Glutamatergic neuron (in vitro differentiated cells): ENCODE data around the gene SPHKAP. TPM values are rescaled to one million over a fixed set of nuclear protein-coding genes. Genes with fewer than 3 reads are reported as not detected.

Source experiments
- DNase-seq: peaks from one replicate; pipeline ENCODE4 v3.0.0; 2022
- H3K27ac Mint-ChIP-seq: one replicate; pipeline ENCODE4 v1.8.0; 2020; ENCODE audit warnings: mild to moderate bottlenecking, mixed read lengths, inconsistent platforms; ENCODE audit not compliant: unreplicated experiment
- H3K27me3 Mint-ChIP-seq: one replicate; pipeline ENCODE4 v1.8.0; 2020; ENCODE audit warnings: mild to moderate bottlenecking, moderate library complexity, mixed read lengths, inconsistent platforms; ENCODE audit not compliant: unreplicated experiment
- H3K36me3 Mint-ChIP-seq: one replicate; pipeline ENCODE4 v1.8.0; 2020; ENCODE audit warnings: mild to moderate bottlenecking, mixed read lengths, inconsistent platforms; ENCODE audit not compliant: unreplicated experiment
- H3K4me1 Mint-ChIP-seq: one replicate; pipeline ENCODE4 v1.8.0; 2020; ENCODE audit warnings: mild to moderate bottlenecking, low read depth, mixed read lengths, inconsistent platforms; ENCODE audit not compliant: unreplicated experiment
- H3K4me3 Mint-ChIP-seq: one replicate; pipeline ENCODE4 v1.8.0; 2020; ENCODE audit warnings: mild to moderate bottlenecking, mixed read lengths, inconsistent platforms; ENCODE audit not compliant: unreplicated experiment
- H3K9me3 Mint-ChIP-seq: one replicate; pipeline ENCODE4 v1.8.0; 2020; ENCODE audit warnings: mild to moderate bottlenecking, moderate library complexity, mixed read lengths, inconsistent platforms; ENCODE audit not compliant: unreplicated experiment
- CTCF ChIP-seq: fragments of 200-600 bp; sonication (generic); IDR thresholded peaks from one replicate; pipeline ENCODE4 v1.5.0; 2021; ENCODE audit not compliant: partially characterized antibody, unreplicated experiment
- total RNA-seq: library from RNA; stranded (reverse); fragmentation: NEBNext Ultra II Directional; extraction: Animal tissue kit (Norgen Biotek cat#: 25700); gene quantifications from one replicate; pipeline ENCODE4 v1.2.1, GENCODE V29; 2021; ENCODE audit not compliant: unreplicated experiment

Gene SPHKAP
- total RNA-seq, 1 donor from 2014 or later = 0.71 TPM

GRCh38 chr2:228197504-228197903 is 16.0 kb upstream of the SPHKAP start:
- TF ChIP-seq CTCF = no peak
- Mint-ChIP-seq H3K36me3 (no peaks in the 10 kb centered on the region), H3K9me3 (peaks cover 3% of the 10 kb centered on the region), H3K4me1 (no peaks in the 10 kb centered on the region), H3K27ac (no peak overlapping the region), H3K4me3 (no peak overlapping the region), H3K27me3 (peaks cover 4% of the 10 kb centered on the region)
- no peak for DNase-seq

- Mint-ChIP-seq H3K27ac (no peak overlapping the region), H3K27me3 (peaks cover 9% of the 10 kb centered on the region), H3K36me3 (peaks cover 10% of the 10 kb centered on the region), H3K4me3 (peak overlapping the region; percentile 99), H3K9me3 (peaks cover 7% of the 10 kb centered on the region), H3K4me1 (peaks cover 5% of the 10 kb centered on the region)
- peak; percentile 33 for DNase-seq
- no peak for TF ChIP-seq CTCF
Observed at GRCh38 chr2:228180181-228181097, 1.0 kb downstream of the SPHKAP start.

GRCh38 chr2:228167290-228167689 is 14.2 kb downstream of the SPHKAP start:
- Mint-ChIP-seq H3K9me3 (no peaks in the 10 kb centered on the region), H3K27me3 (no peaks in the 10 kb centered on the region), H3K36me3 (no peaks in the 10 kb centered on the region), H3K4me1 (no peaks in the 10 kb centered on the region), H3K4me3 (no peak overlapping the region), H3K27ac (no peak overlapping the region)
- TF ChIP-seq CTCF = no peak
- no peak for DNase-seq

- H3K36me3 Mint-ChIP-seq = no peaks in the 10 kb centered on the region
- H3K4me3 Mint-ChIP-seq = no peak overlapping the region
- H3K9me3 Mint-ChIP-seq = no peaks in the 10 kb centered on the region
- TF ChIP-seq CTCF = no peak
- H3K4me1 Mint-ChIP-seq = no peaks in the 10 kb centered on the region
- no peaks in the 10 kb centered on the region for H3K27me3 Mint-ChIP-seq
- H3K27ac Mint-ChIP-seq = no peak overlapping the region
- no peak for DNase-seq
Observed at GRCh38 chr2:228164718-228165117, 16.8 kb downstream of the SPHKAP start.

GRCh38 chr2:228157841-228158240 is 23.6 kb downstream of the SPHKAP start:
- no peak overlapping the region for H3K4me3 Mint-ChIP-seq
- no peak for DNase-seq
- no peaks in the 10 kb centered on the region for H3K36me3 Mint-ChIP-seq
- no peaks in the 10 kb centered on the region for H3K27me3 Mint-ChIP-seq
- no peaks in the 10 kb centered on the region for H3K4me1 Mint-ChIP-seq
- no peak overlapping the region for H3K27ac Mint-ChIP-seq
- no peak for TF ChIP-seq CTCF
- H3K9me3 Mint-ChIP-seq = no peaks in the 10 kb centered on the region
